IPS-20b (cell line): ENCODE results near the gene ANKS1A.

Source experiments
- H3K27ac ChIP-seq: one replicate; pipeline ENCODE4 v1.5.1; 2013; ENCODE audit warnings: low read length
- H3K27me3 ChIP-seq: 2 replicates; pipeline ENCODE4 v1.6.1; 2013; ENCODE audit warnings: mild to moderate bottlenecking, low read length, inconsistent platforms; ENCODE audit not compliant: insufficient read depth
- H3K36me3 ChIP-seq: 2 replicates; pipeline ENCODE4 v1.6.1; 2013; ENCODE audit warnings: low read depth, mild to moderate bottlenecking, inconsistent platforms, low read length, moderate library complexity; ENCODE audit not compliant: insufficient read depth
- H3K4me1 ChIP-seq: 2 replicates; pipeline ENCODE4 v1.6.1; 2013; ENCODE audit warnings: mild to moderate bottlenecking, control low read depth, inconsistent platforms, low read length, moderate library complexity; ENCODE audit not compliant: insufficient read depth
- H3K4me3 ChIP-seq: 2 replicates; pipeline ENCODE4 v1.5.1; 2013; ENCODE audit warnings: mild to moderate bottlenecking, low read length, inconsistent platforms
- H3K9ac ChIP-seq: 2 replicates; pipeline ENCODE4 v1.6.1; 2013; ENCODE audit warnings: low read depth, mild to moderate bottlenecking, inconsistent platforms, low read length, moderate library complexity
- H3K9me3 ChIP-seq: 2 replicates; pipeline ENCODE4 v1.6.1; 2013; ENCODE audit warnings: mild to moderate bottlenecking, low read depth, low read length, inconsistent platforms; ENCODE audit not compliant: insufficient read depth

Gene ANKS1A

GRCh38 chr6:34906826-34907225, 17.8 kb downstream of the ANKS1A start:
- Histone ChIP-seq H3K4me3 (no peak overlapping the region), H3K27me3 (no peaks in the 10 kb centered on the region), H3K4me1 (no peaks in the 10 kb centered on the region), H3K9ac (no peak overlapping the region), H3K9me3 (no peaks in the 10 kb centered on the region), H3K36me3 (no peaks in the 10 kb centered on the region), H3K27ac (no peak overlapping the region)

GRCh38 chr6:34908194-34908593, 19.1 kb downstream of the ANKS1A start:
- H3K27me3 ChIP-seq = no peaks in the 10 kb centered on the region
- no peaks in the 10 kb centered on the region for H3K9me3 ChIP-seq
- no peak overlapping the region for H3K27ac ChIP-seq
- no peaks in the 10 kb centered on the region for H3K4me1 ChIP-seq
- H3K9ac ChIP-seq = no peak overlapping the region
- no peaks in the 10 kb centered on the region for H3K36me3 ChIP-seq
- H3K4me3 ChIP-seq = no peak overlapping the region

GRCh38 chr6:34909320-34909883, 20.3 kb downstream of the ANKS1A start:
- Histone ChIP-seq H3K4me1 (no peaks in the 10 kb centered on the region), H3K27ac (no peak overlapping the region), H3K9me3 (no peaks in the 10 kb centered on the region), H3K9ac (no peak overlapping the region), H3K4me3 (no peak overlapping the region), H3K36me3 (no peaks in the 10 kb centered on the region), H3K27me3 (no peaks in the 10 kb centered on the region)

- Histone ChIP-seq H3K9me3 (no peaks in the 10 kb centered on the region), H3K4me3 (no peak overlapping the region), H3K9ac (no peak overlapping the region), H3K4me1 (no peaks in the 10 kb centered on the region), H3K36me3 (no peaks in the 10 kb centered on the region), H3K27me3 (no peaks in the 10 kb centered on the region), H3K27ac (no peak overlapping the region)
These were observed 22.8 kb downstream of the ANKS1A start for GRCh38 chr6:34911822-34912221.

GRCh38 chr6:34912715-34913464, 23.8 kb downstream of the ANKS1A start:
- H3K27me3 ChIP-seq = no peaks in the 10 kb centered on the region
- no peak overlapping the region for H3K9ac ChIP-seq
- no peak overlapping the region for H3K27ac ChIP-seq
- no peaks in the 10 kb centered on the region for H3K9me3 ChIP-seq
- H3K4me1 ChIP-seq = no peaks in the 10 kb centered on the region
- no peak overlapping the region for H3K4me3 ChIP-seq
- no peaks in the 10 kb centered on the region for H3K36me3 ChIP-seq

- no peak overlapping the region for H3K9ac ChIP-seq
- no peak overlapping the region for H3K4me3 ChIP-seq
- H3K27ac ChIP-seq = no peak overlapping the region
- no peaks in the 10 kb centered on the region for H3K27me3 ChIP-seq
- H3K36me3 ChIP-seq = no peaks in the 10 kb centered on the region
- H3K4me1 ChIP-seq = no peaks in the 10 kb centered on the region
- H3K9me3 ChIP-seq = no peaks in the 10 kb centered on the region
These were observed 25.3 kb downstream of the ANKS1A start for GRCh38 chr6:34914358-34914757.

GRCh38 chr6:34916348-34916967, 27.4 kb downstream of the ANKS1A start:
- Histone ChIP-seq H3K9me3 (no peaks in the 10 kb centered on the region), H3K36me3 (no peaks in the 10 kb centered on the region), H3K9ac (no peak overlapping the region), H3K4me1 (no peaks in the 10 kb centered on the region), H3K27ac (no peak overlapping the region), H3K4me3 (no peak overlapping the region), H3K27me3 (no peaks in the 10 kb centered on the region)

GRCh38 chr6:34917626-34918285, 28.7 kb downstream of the ANKS1A start:
- Histone ChIP-seq H3K9me3 (no peaks in the 10 kb centered on the region), H3K9ac (no peak overlapping the region), H3K4me3 (no peak overlapping the region), H3K27ac (no peak overlapping the region), H3K27me3 (no peaks in the 10 kb centered on the region), H3K4me1 (no peaks in the 10 kb centered on the region), H3K36me3 (no peaks in the 10 kb centered on the region)

- Histone ChIP-seq H3K4me3 (no peak overlapping the region), H3K27ac (no peak overlapping the region), H3K27me3 (no peaks in the 10 kb centered on the region), H3K9me3 (no peaks in the 10 kb centered on the region), H3K4me1 (peaks cover 4% of the 10 kb centered on the region), H3K9ac (no peak overlapping the region), H3K36me3 (no peaks in the 10 kb centered on the region)
These were observed 30.6 kb downstream of the ANKS1A start for GRCh38 chr6:34919651-34920050.

- Histone ChIP-seq H3K9me3 (no peaks in the 10 kb centered on the region), H3K27me3 (no peaks in the 10 kb centered on the region), H3K9ac (no peak overlapping the region), H3K27ac (no peak overlapping the region), H3K36me3 (no peaks in the 10 kb centered on the region), H3K4me3 (no peak overlapping the region), H3K4me1 (peaks cover 4% of the 10 kb centered on the region)
These were observed 31.0 kb downstream of the ANKS1A start for GRCh38 chr6:34920097-34920496.

GRCh38 chr6:34922177-34922663, 33.2 kb downstream of the ANKS1A start:
- 0 out of 2 replicates have a peak, but pooled peaks cover 6% of the 10 kb centered on the region for H3K27me3 ChIP-seq

More at GRCh38 chr6:34922177-34922663, 33.2 kb downstream of the ANKS1A start:
- Histone ChIP-seq H3K27ac (no peak overlapping the region), H3K4me1 (peaks cover 16% of the 10 kb centered on the region), H3K36me3 (no peaks in the 10 kb centered on the region), H3K9ac (no peak overlapping the region), H3K9me3 (no peaks in the 10 kb centered on the region), H3K4me3 (no peak overlapping the region)
